NCI-H1694 treated with DMSO at 0.1 percent for 48 hours (cell line): Measurements from ENCODE around the gene DIP2B.
"Not testable (repeated sequence)": the region's sequence is repeated elsewhere in the genome, so short reads cannot be mapped to it uniquely, and the experiment has no call there.

Source experiments
- DNase-seq: peaks from one replicate; lab custom pipeline; 2025; lab: John Stamatoyannopoulos, UW

Gene DIP2B

DNA sequence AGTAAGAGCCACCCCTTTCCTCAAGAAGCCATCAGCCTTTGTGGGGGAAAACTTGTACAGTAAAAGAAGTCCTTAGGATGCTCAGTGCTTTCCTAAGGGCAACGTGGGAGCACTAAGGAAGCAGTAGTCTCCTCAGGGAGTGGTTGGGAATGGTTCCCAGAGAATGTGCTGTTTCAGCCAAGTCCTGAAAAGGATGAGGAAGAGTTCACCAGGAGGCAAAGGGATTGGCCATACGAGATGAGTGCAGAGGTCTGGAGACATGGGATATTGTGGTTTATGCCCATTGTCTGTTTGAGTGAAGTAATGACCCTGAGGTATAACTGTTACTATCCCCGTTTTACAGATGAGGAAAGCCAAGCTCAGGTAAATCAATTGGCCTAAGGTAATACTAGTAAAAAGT lies 173.1 kb downstream of the DIP2B start:
- DNase-seq: no peak

DNA sequence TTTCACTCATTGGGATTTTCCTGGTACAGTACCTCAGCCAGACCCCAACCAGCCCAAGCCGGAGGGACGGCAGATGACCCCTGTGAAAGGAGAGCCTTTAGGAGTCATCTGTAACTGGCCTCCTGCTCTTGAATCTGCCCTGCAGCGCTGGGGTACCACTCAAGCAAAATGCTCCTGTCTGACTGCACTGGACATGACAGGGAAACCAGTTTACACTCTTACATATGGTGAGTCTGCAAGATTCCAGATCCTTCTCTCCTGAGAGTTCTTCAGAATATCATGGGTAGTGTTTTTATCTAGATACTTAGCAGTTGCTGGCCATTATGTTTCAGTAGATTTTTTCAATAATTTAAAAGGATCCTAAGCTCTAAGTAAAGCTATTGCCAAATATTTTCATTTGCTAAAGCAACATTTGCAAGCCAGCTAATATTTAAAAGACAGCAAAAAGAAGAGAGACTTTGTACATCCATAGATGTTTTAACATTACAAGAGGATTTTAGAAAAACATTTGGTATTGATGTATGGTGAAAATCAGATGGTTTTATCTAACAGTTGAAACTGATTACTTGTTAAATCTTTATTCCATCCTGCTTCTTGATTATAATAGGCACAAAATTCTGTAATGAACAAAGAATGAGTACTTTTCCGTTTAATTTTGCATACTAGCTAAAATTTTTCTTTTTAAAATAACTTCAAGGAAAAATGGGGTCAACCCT lies 174.0 kb downstream of the DIP2B start:
- DNase-seq: no peak

DNA sequence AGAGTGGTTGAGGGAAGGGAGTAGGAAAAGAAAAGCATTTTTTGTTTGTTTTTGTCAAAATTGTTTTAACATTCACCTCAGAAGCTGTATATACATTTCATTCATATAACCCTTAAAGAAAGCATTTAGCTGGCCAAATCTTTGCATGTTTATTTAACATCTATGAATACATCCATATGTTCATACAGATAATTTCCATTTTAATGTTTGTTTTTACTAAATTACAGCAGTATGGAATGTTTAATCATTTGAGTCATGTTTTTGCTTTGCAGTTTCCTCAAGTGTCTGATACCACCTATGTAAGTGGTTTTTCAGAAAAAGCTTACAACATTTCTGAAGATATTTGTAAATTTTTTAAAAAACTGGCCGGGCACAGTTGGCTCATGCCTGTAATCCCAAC lies 174.8 kb downstream of the DIP2B start:
- no peak for DNase-seq

DNA sequence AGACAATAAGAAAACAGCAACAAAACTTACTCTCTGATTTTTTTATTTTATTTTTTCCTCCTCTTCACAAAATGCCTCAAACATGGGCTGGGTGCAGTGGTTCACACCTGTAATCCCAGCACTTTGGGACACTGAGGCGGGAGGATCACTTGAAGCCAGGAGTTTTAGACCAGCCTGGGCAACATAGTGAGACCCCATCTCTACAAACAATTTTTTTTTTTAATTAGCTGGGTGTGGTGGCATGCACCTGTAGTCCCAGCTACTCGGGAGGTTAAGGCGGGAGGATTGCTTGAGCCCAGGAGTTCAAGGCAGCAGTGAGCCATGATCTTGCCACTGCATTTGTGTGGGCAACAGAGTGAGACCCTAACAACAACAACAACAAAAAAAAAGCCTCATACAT lies 176.3 kb downstream of the DIP2B start:
- DNase-seq: not testable (repeated sequence)

DNA sequence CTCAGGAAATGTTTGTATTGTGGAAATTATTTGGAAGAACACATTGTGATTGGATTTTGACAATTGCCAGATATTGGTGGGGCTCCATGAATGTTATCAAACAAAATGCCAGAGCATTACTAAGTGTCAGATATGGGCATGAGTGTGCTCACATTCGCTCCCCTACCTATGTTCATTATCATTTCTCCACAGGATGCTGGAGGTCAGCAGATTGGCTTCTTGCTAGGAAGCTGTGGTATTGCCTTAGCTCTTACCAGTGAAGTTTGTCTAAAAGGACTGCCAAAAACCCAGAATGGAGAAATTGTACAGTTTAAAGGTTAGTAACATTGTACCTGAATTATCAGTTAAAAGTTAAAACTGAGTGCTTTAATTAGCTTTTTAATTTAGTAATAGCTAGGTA lies 180.9 kb downstream of the DIP2B start:
- DNase-seq: no peak

DNA sequence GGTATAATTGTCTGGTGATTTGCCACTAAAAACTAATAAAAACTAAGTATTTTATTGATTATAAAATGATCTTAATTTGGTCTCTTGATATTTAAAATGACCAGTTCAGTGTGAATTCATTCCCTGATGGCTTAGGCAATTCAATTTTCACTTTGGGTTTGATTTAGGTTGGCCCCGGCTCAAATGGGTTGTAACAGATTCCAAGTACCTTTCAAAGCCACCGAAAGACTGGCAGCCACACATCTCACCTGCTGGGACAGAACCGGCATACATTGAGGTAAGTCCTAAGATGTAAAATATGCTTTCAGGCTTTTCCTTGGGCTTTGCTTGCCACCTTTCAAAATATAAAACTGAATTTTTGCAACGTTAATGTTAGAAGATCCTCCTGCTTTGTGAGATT lies 181.6 kb downstream of the DIP2B start:
- no peak for DNase-seq

DNA sequence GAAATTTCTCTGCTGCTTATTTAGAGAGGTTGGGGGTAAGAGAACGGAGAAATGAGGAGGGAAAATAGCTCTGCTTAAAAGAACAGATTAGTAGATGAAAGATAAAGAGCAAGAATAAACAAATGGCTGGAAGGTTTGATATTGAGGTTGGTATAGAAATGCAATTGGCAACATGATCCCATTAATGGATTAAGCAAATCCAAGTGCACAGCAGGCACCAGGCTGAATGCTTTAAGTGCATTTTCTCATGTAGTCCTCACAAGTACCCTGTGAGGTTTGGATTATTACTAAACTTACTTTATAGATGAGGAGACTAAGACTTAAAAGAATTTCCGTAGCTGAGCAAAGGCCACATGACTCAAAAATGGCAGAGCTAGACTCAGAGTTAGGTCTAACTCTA lies 182.2 kb downstream of the DIP2B start:
- no peak for DNase-seq

DNA sequence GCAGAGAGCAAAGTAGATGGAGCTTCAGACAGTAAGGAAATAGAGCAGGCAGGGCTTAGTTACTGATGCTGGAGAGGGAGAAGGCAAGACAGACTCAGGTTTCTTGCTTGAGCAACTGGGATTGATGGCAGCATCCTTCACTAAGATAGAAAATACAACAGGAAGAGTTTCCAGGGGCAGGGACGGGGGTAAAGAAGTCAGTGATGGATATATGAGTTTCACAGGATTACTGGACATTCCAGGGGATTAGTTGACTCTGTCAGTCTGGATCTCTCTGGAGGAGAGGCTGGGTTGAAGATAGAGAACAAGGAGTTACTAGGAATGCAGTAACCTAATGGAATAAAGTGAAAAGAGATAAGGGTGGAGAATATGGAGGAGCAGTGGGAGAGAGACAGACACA lies 184.7 kb downstream of the DIP2B start:
- no peak for DNase-seq

DNA sequence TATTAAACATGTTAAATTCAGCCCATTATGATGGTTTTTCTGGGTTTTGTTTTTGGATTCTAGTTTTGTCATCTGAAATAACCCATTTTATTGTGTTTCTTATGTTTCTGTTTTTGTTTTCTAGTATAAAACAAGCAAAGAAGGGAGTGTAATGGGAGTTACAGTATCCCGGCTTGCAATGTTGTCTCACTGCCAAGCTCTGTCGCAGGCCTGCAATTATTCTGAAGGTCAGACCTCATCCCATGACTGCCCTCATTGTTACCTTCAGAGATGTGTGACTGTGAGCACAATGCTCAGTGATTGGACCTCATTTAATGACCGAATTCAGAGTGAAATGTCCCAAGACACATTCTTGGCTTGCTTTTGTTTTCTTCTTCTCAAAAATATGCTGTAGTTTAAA lies 186.1 kb downstream of the DIP2B start:
- no peak for DNase-seq

DNA sequence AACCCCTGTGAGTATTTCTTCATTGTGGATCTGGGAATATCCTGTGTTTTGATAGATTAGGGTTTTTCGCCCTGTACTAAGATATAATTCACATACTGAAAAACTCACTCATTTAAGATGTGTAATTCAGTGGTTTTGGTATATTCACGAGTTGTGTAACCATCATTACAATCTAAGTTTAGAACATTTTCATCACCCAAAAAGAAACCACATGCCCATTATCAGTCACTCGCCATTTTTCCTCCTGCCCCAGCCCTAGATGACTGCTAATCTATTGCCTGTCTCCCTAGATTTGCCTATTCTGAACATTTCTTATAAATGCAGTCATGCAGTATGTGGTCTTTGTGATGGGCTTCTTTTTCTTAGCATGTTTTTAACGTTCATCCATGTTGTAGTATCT lies 191.2 kb downstream of the DIP2B start:
- DNase-seq: no peak

DNA sequence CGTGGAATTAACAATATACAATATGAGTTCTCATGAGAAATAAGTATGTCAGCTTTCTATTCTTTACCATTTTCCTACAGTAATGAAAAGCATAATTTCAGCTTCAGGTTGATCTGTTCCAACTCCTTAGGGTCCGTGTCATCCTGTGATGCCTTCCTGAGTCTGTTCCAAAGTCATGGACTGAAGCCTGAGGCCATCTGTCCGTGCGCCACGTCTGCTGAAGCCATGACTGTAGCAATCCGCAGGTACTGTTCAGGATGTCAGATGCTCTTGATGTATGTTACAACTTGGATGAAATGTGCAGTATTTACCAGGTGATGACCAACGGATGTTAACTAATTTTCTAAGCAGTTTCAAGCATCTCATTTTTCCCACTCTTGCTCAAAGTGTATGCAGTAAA lies 192.1 kb downstream of the DIP2B start:
- DNase-seq: no peak

DNA sequence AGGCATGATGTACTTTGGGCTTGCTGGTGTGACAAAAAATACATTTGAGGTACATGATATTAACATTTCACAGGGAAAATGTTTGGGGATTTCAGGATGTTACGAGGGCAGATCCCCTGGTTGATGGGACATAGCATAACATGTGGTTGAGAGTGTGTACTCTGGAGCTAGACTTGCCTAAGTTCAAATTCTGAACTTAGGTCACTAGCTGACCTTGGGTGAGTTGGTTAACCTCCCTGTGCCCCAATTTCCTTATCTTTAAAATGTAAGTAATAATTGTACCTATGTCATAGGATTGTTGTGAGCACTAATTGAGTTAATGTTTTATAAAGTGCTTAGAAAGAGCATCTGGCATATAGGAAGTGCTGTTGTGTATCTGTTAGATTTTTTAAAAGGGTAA lies 194.4 kb downstream of the DIP2B start:
- no peak for DNase-seq

DNA sequence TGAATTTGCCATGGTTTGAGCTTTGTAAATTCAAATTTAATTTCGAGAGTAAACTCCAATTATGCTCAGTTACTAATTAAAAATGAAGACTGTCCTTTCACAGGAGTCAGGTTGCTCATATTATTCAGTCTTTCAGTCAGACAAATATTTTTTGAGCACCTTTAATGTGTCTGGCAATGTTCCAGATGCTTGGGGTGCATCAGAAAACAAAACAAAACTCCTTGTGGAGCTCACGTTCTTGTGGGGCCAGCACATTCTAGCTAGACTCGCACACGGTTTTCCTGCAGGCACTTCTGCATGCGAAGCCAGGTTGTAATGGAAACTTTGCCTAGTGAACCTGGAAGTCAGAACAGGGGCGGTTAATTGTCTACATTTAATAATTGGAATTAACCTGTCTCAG lies 195.2 kb downstream of the DIP2B start:
- no peak for DNase-seq

DNA sequence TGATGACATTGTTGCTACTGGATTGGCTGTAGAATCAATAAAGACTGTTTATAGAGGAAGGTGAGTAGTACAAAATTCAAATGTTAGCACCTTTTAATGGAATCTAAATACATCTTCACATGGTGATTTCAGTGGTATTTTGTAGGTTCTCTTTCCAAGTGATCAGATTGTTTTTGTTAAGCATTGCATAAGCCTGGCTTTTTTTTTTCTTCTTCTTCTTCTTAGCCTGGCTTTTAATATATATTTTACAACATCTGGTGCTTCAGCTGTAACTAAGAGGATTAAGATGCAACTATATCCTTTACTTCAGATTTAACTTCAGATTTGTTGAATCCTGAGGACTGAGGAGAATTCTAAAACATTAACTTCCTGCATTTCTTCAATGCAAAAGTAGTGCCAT lies 201.8 kb downstream of the DIP2B start:
- no peak for DNase-seq

DNA sequence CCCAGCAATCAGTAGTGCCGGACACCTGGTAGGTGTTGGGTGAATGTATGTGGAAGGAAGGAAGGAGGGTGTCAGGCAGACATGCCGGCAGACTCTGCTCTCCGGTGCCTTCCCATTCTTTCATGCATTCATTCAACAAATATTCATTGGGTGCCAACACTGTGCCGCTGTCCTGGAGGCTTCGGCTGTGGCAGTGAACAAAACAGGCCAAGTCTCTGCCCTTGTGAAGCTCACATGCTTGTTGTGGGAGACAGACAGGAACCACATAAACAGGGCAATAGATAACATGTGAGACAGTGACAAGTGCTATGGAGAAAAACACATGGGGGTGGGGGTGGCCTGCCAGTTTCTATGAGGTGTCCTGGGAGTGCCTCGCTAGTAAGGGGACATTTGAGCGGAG lies 202.6 kb downstream of the DIP2B start:
- DNase-seq: no peak

DNA sequence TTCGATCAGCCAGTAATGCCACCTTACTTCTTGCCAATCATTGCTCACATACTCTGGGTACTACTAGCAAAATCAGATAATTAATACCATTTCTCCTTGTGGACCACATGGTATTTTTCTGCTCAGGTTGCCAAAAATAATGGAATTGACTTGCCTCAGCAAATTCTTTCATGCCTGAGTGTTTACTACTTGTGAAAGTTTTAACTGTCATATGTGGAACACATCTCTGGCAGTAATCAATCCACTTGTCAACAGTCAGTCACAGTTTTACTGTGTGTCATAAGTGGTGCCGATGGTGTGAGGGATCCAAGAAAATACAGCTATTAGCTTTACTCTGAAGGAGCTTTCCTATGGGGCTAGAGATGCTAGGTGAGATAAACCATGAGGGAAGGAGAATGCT lies 203.8 kb downstream of the DIP2B start:
- no peak for DNase-seq

DNA sequence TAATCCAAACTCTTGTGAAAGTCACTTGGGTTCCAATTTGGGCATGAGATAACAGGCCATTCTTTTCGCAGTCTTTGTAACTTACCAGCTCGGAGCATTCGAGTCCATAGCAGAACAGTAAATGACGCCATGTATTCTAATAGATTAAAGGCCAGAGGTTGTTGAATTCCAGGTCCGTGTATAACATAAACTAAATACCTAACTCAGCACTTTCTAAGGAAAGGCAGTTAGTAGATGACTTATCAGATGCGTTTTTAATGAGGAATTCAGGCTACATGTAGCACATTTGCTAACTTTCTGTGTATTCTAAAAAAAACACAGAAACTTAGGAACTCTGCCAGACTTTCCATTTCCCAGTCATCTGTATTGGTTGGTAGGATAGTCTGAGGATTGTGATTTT lies 206.3 kb downstream of the DIP2B start:
- DNase-seq: no peak

DNA sequence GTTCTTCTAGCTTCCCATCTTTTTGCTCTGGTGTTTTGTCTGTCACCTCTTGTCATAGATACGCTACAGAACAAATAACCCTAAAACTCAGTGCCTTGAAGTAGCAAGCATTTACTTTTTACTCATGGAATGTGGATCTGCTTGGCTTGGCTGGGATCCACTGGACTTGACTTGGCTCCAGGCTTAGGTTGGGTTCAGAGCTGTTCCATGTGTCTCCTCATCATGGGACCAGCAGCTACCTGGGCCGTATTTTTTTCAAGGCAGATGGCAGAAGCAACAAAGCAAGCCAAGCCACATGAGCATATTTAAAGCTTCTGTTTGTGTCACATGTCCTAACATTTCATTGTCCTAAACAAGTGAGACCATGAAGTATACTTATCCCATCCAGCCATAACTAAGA lies 210.4 kb downstream of the DIP2B start:
- no peak for DNase-seq

DNA sequence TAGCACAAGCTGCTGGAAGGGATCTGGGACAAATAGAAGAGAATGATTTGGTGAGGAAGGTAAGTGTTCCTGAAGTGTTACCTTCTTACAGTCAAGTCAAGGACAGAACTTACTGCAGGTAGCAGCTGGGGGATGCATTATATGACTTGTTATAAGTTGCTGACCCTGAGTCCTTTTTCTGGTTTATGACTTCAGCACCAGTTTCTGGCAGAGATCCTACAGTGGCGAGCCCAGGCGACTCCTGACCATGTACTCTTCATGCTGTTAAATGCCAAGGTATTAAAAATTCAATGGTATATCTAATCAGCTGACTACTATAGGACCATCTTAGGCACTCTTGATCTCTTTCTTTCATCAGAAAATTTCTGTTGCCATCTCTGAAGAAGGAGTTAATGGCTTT lies 214.0 kb downstream of the DIP2B start:
- DNase-seq: no peak

DNA sequence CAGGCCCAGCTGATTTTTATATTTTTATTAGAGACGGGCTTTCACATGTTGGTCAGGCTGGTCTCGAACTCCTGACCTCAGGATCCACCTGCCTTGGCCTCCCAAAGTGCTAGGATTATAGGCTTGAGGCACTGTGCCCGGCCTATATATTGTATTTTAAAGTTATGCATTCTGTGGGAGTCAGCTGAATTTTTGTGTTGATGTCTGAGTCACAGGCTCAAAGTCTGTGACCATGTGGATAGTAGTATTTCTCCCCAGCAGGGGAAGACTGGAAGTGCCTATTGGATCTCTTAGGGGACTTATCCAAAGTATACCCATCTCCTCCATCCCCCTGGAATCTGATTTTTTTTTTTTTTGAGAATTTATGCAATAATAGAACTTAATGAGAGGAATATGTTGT lies 215.3 kb downstream of the DIP2B start:
- no peak for DNase-seq

DNA sequence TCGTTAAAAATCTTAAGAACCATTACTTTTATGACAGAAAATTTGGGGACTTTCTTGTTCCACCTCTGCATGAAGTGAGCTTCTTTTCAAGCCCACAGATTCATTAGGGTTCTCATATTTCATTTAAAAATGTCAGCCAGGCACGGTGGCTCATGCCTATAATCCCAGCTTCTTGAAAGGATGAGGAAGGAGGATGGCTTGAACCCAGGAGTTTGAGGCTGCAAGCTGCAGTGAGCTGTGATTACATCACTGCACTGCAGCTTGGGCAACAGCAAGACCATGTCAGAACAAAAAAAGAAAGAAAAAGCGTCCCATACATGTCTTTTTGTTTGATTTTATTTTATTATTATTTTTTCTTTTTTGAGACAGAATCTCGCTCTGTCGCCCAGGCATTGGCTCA lies 215.7 kb downstream of the DIP2B start:
- DNase-seq: no peak

DNA sequence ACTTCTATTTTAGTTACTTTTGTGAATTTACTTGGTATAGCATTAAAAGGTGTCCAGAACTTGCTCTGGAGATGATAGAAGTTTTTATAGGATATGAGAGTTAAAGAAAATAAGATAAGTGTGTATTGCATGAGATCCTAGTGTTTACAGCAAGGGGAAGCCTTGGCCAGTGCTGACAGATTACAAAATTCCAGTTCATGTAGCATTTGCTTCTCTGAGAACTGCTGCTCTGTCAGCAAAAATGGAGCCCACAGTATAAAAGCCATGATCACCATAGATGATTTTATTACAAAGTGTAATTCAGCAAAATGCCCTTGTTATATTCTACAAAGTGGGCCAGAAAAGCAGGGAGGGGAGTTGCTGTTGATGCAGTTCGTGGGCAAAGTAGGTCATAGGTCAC lies 219.1 kb downstream of the DIP2B start:
- no peak for DNase-seq

DNA sequence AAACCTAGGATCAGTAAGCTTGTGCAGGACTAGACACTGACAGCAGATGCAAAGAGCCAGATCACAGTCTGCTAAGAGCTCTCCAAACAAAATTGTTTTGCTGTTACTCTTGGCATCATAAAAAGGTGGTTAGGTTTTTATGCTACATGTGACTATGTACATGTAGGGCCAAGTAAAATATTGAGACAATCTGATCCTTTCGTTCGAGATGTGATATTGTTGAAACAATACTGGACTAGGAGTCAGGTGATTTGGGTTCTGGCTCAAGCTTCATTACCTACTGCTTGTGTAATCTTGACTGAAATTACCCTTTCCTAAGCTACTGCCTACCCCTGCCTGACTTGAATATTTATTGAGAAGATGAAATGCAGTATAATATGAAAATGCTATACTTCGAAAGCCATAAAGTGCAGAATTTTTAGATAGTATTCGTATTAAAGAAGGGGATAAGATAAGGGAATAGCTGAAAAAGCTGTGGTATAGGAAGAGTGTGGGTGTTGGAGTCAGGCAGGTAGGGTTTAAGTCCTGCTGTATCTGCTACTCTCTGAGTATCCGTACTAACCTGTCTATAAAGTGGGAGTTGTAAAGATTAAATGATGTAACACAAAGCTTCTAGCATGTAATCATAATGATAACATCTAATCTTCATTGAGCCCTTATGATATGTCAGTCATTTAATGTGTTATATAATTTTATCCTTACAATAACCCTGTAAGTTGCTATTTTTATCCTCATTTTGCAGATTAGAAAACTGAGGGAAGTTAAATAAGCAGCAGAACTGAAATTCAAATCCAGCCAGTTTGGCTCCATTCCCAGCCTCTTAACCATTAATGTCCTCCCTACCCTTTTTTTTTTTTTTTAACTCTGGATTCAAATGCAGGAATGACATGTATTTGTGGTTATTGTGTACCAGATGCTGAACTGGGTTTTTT lies 220.5 kb downstream of the DIP2B start:
- no peak for DNase-seq

DNA sequence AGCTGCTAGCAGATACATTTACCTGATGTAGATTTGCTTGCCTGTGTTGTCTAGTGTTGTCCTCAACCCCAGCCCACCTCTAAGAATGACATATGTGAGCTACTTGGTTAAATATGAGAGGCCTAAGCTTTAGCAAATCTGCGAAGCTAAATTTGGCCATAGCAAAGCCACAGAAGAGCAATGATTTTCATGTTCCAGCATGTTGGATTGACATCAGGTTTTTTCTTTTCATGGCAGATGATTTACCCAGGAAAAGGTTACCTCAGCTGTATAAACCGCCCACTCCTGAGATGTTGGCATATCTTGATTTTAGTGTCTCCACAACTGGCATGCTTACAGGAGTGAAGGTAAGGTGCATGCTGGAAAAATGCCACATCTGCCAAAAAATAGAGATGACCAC lies 222.7 kb downstream of the DIP2B start:
- DNase-seq: no peak
